Spleen (tissue), 3 donors: ENCODE results near the gene GFAP.

Source experiments
- POLR2A ChIP-seq, 3 donors: fragments of 450-650 bp; IDR thresholded peaks; one replicate each; pipeline ENCODE4 v1.5.1; 2017; ENCODE audit warnings: antibody characterized with exemption in 3 of 3, mild to moderate bottlenecking in 1 of 3
- POLR2AphosphoS5 ChIP-seq, 3 donors: sonication (generic); formaldehyde crosslinking; IDR thresholded peaks; one replicate each; pipeline ENCODE4 v1.5.1; 2017; ENCODE audit warnings: antibody characterized with exemption in 3 of 3

DNA sequence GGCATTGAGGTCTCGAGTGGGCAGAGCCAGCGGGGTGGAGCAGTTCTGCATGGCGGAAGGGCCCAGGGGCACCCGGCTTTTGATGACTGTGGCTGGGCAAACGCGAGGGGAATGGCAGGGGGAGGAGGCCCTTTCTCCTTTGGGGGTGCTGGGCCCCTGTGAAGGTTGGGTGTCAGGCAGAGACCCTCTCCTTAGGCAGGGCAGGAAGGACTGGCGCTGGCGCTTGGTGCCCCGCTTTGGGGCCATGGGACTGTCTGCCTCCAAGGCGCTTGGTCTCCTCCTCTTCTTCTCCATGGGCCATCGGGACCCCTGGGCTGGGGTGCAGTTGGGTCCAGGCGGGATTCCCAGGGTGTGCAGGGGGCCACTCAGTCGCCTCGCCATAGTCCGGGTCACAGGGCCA is 12.8 kb upstream of the GFAP start:
- TF ChIP-seq POLR2A (IDR thresholded peaks at IDR 0.05) (no peak), POLR2AphosphoS5 (IDR thresholded peaks at IDR 0.05) (no peak)
